Parathyroid adenoma (tissue), 2 donors: ENCODE measurements around the gene RLBP1.

Source experiments
- H2AFZ ChIP-seq: fragments of 300-600 bp; sonication (generic); one replicate; pipeline ENCODE4 v1.7.0; 2017; ENCODE audit warnings: antibody characterized with exemption, mild to moderate bottlenecking
- H3K27ac ChIP-seq: fragments of 300-600 bp; sonication (generic); one replicate; pipeline ENCODE4 v1.7.0; 2017
- H3K27me3 ChIP-seq: fragments of 300-600 bp; sonication (generic); one replicate; pipeline ENCODE4 v1.7.0; 2017; ENCODE audit warnings: low read length; ENCODE audit not compliant: control insufficient read depth, insufficient read depth
- H3K36me3 ChIP-seq: fragments of 300-600 bp; sonication (generic); one replicate; pipeline ENCODE4 v1.7.0; 2017; ENCODE audit warnings: low read length; ENCODE audit not compliant: control insufficient read depth, insufficient read depth
- H3K4me1 ChIP-seq: fragments of 300-600 bp; sonication (generic); one replicate; pipeline ENCODE4 v1.7.0; 2017; ENCODE audit warnings: control low read depth
- H3K4me2 ChIP-seq: fragments of 300-600 bp; sonication (generic); one replicate; pipeline ENCODE4 v1.7.0; 2017; ENCODE audit warnings: low read length
- H3K4me3 ChIP-seq: fragments of 300-600 bp; sonication (generic); one replicate; pipeline ENCODE4 v1.7.0; 2017; ENCODE audit warnings: low read depth, low read length
- H3K79me2 ChIP-seq: fragments of 300-600 bp; sonication (generic); one replicate; pipeline ENCODE4 v1.7.0; 2017; ENCODE audit warnings: control low read depth
- H3K9ac ChIP-seq: fragments of 300-600 bp; sonication (generic); one replicate; pipeline ENCODE4 v1.7.0; 2017; ENCODE audit warnings: mild to moderate bottlenecking
- H3K9me3 ChIP-seq: fragments of 300-600 bp; sonication (generic); one replicate; pipeline ENCODE4 v1.7.0; 2017; ENCODE audit warnings: low read length; ENCODE audit not compliant: control insufficient read depth
- TF ChIP-seq, protein P1 (sequence below): fragments of 300-600 bp; sonication (generic); IDR thresholded peaks from one replicate; pipeline ENCODE4 v1.7.0; 2017; ENCODE audit warnings: antibody characterized with exemption, mild to moderate bottlenecking
- donor health status: primary hyperparathyroidism.

RLBP1 gene

GRCh38 chr15:89208256-89208655 lies 13.1 kb downstream of the RLBP1 start:
- Histone ChIP-seq H3K4me2 (no peak overlapping the region), H3K79me2 (no peaks in the 10 kb centered on the region), H3K27ac (no peak overlapping the region), H3K9me3 (no peaks in the 10 kb centered on the region), H3K27me3 (no peaks in the 10 kb centered on the region), H3K9ac (no peak overlapping the region), H3K36me3 (no peaks in the 10 kb centered on the region), H3K4me3 (no peak overlapping the region), H3K4me1 (no peaks in the 10 kb centered on the region), H2AFZ (no peak overlapping the region)
- TF ChIP-seq, protein P1, sequence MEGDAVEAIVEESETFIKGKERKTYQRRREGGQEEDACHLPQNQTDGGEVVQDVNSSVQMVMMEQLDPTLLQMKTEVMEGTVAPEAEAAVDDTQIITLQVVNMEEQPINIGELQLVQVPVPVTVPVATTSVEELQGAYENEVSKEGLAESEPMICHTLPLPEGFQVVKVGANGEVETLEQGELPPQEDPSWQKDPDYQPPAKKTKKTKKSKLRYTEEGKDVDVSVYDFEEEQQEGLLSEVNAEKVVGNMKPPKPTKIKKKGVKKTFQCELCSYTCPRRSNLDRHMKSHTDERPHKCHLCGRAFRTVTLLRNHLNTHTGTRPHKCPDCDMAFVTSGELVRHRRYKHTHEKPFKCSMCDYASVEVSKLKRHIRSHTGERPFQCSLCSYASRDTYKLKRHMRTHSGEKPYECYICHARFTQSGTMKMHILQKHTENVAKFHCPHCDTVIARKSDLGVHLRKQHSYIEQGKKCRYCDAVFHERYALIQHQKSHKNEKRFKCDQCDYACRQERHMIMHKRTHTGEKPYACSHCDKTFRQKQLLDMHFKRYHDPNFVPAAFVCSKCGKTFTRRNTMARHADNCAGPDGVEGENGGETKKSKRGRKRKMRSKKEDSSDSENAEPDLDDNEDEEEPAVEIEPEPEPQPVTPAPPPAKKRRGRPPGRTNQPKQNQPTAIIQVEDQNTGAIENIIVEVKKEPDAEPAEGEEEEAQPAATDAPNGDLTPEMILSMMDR = no peak

DNA sequence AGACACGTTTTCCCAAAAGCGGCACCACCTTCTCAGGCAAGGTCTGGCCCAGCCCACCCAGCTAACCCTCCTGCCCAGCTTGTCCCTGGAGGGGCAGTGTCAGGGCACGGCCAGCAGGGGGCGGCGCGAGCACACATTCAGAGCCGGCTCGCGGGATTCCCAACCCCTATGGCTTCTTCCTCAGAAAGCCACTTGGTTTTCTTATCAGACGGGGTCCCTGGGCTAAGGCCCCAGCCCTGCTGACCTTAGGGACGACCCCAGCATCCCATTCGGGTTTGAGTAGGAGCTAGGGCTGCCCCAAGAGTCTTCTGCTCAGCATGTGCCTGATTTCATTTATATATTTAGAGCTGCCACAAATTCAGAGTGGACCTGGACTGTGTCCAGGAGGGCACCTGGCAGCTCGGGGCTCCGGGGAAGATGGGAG lies 14.5 kb downstream of the RLBP1 start:
- Histone ChIP-seq H3K9me3 (no peaks in the 10 kb centered on the region), H3K9ac (no peak overlapping the region), H3K27ac (no peak overlapping the region), H3K4me2 (peak overlapping the region; percentile 75), H3K79me2 (no peaks in the 10 kb centered on the region), H3K4me3 (no peak overlapping the region), H3K27me3 (no peaks in the 10 kb centered on the region), H3K4me1 (no peaks in the 10 kb centered on the region), H2AFZ (peak overlapping the region; percentile 63), H3K36me3 (no peaks in the 10 kb centered on the region)
- TF ChIP-seq, protein P1 = peak; percentile 87

DNA sequence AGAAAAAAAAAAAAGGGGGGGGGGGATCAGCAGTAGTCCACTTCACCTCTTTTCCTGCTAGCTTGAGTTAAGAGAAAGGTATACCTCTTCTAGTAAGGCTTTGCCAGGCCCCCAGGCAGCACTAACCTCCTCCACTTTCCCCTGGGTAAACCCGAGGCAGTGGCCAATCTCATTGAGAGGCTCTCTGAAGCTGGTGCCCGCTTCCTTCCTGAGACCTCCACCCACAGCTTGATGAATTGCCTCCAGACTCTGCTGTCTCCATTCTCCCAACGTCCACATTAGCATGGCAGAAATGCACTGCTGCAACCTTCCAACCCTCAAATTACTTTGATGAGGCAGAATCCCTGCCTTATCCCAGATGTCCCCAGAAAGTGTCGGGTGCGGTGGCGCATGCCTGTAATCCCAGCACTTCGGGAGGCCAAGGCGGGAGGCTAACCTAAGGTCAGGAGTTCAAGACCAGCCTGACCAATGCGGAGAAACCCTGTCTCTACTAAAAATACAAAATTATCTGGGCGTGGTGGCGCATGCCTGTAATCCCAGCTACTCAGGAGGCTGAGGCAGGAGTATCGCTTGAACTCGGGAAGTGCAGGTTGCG lies 15.3 kb downstream of the RLBP1 start:
- TF ChIP-seq, protein P1 = no peak
- Histone ChIP-seq H3K27ac (no peak overlapping the region), H3K9ac (no peak overlapping the region), H3K4me2 (no peak overlapping the region), H3K79me2 (no peaks in the 10 kb centered on the region), H3K4me3 (no peak overlapping the region), H3K4me1 (no peaks in the 10 kb centered on the region), H3K27me3 (no peaks in the 10 kb centered on the region), H2AFZ (no peak overlapping the region), H3K36me3 (no peaks in the 10 kb centered on the region), H3K9me3 (no peaks in the 10 kb centered on the region)

- no peaks in the 10 kb centered on the region for H3K79me2 ChIP-seq
- H3K4me1 ChIP-seq = no peaks in the 10 kb centered on the region
- H3K27me3 ChIP-seq = no peaks in the 10 kb centered on the region
- H3K4me3 ChIP-seq = no peak overlapping the region
- H2AFZ ChIP-seq = no peak overlapping the region
- TF ChIP-seq, protein P1 = no peak
- H3K27ac ChIP-seq = no peak overlapping the region
- no peak overlapping the region for H3K4me2 ChIP-seq
- no peaks in the 10 kb centered on the region for H3K9me3 ChIP-seq
- H3K9ac ChIP-seq = no peak overlapping the region
- no peaks in the 10 kb centered on the region for H3K36me3 ChIP-seq
Measured at GRCh38 chr15:89203705-89204273, 17.6 kb downstream of the RLBP1 start.

DNA sequence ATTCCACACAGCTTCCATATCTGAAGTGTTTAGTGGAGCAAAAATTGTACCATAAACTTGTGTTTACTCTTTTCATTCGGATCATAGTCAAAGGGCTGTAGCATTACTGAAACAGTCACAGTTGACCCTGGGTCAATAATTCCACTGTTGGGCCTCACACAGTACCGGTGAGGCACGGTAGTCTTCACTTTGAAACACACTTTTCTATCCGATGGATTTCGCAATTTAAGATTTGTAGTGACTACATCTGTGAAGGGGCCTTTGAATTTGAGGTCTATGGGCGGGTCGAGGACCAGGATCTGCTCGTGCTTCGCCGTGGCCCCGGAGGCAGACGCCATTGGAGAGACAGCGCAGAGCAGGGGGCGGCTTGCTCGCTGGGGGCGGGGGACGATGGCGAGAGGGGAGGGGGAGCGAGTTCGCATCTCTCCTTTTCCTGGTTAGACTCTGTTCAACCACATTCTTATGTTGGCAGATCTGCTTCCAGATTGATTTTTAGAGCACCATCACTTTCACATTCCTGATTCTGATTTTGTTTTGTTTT lies 19.8 kb downstream of the RLBP1 start:
- no peaks in the 10 kb centered on the region for H3K9me3 ChIP-seq
- no peak overlapping the region for H3K4me2 ChIP-seq
- H3K9ac ChIP-seq = no peak overlapping the region
- no peaks in the 10 kb centered on the region for H3K79me2 ChIP-seq
- peaks cover 5% of the 10 kb centered on the region for H3K4me1 ChIP-seq
- H3K4me3 ChIP-seq = no peak overlapping the region
- no peak overlapping the region for H3K27ac ChIP-seq
- H3K27me3 ChIP-seq = no peaks in the 10 kb centered on the region
- no peak overlapping the region for H2AFZ ChIP-seq
- TF ChIP-seq, protein P1 = no peak
- no peaks in the 10 kb centered on the region for H3K36me3 ChIP-seq
